Myocyte (in vitro differentiated cells): Measurements from ENCODE around the gene SNX15. TPM values are rescaled to one million over a fixed set of nuclear protein-coding genes. Genes with fewer than 3 reads are reported as not detected.
A peak's percentile ranks its signal among the peaks of the same experiment; 100 is the strongest.
"Not testable (repeated sequence)": the region's sequence is repeated elsewhere in the genome, so short reads cannot be mapped to it uniquely, and the experiment has no call there.

Experiments used
- DNase-seq: peaks from one replicate; pipeline ENCODE4 v3.0.0-alpha.2; 2012; ENCODE audit warnings: low read depth
- total RNA-seq: library from RNA; depleted of rRNA; stranded (reverse); fragments of >200 nt; gene quantifications from 2 replicates; pipeline ENCODE4 v1.2.3, GENCODE V29; 2014

Gene SNX15
- total RNA-seq, 1 donor from 2014 or later: 21.3 TPM

- no peak for DNase-seq
Observed at GRCh38 chr11:65014726-65015227, 12.5 kb upstream of the SNX15 start.

- no peak for DNase-seq
Observed at GRCh38 chr11:65016705-65017104, 10.5 kb upstream of the SNX15 start.

GRCh38 chr11:65017937-65018336 lies 9.3 kb upstream of the SNX15 start:
- DNase-seq: no peak

GRCh38 chr11:65019824-65020223 lies 7.4 kb upstream of the SNX15 start:
- no peak for DNase-seq

- no peak for DNase-seq
Observed at GRCh38 chr11:65021003-65021402, 6.2 kb upstream of the SNX15 start.

- no peak for DNase-seq
Observed at GRCh38 chr11:65021509-65021908, 5.7 kb upstream of the SNX15 start.

GRCh38 chr11:65023502-65023901 lies 3.7 kb upstream of the SNX15 start:
- not testable (repeated sequence) for DNase-seq

GRCh38 chr11:65026810-65027209 lies 429 bp upstream of the SNX15 start:
- no peak for DNase-seq

- no peak for DNase-seq
Observed at GRCh38 chr11:65032216-65032615, 5.0 kb downstream of the SNX15 start.

GRCh38 chr11:65034423-65034822 lies 7.2 kb downstream of the SNX15 start:
- DNase-seq: no peak

- no peak for DNase-seq
Observed at GRCh38 chr11:65035579-65035978, 8.3 kb downstream of the SNX15 start.

GRCh38 chr11:65036931-65037330 lies 9.7 kb downstream of the SNX15 start:
- DNase-seq: peak; percentile 31

- no peak for DNase-seq
Observed at GRCh38 chr11:65040520-65040846, 13.2 kb downstream of the SNX15 start.

- peak; percentile 91 for DNase-seq
Observed at GRCh38 chr11:65040847-65041622, 13.8 kb downstream of the SNX15 start, which contains the start of gene SAC3D1. Gene SAC3D1 (plus strand): TSS chr11:65041210. CDS start chr11:65041293, 83 bp downstream.

- DNase-seq: peak; percentile 49
Observed at GRCh38 chr11:65042891-65043290, 15.7 kb downstream of the SNX15 start.

- no peak for DNase-seq
Observed at GRCh38 chr11:65043881-65044501, 16.8 kb downstream of the SNX15 start.

GRCh38 chr11:65045061-65045460 lies 17.8 kb downstream of the SNX15 start:
- no peak for DNase-seq

GRCh38 chr11:65045728-65046127 lies 18.5 kb downstream of the SNX15 start:
- DNase-seq: no peak

- no peak for DNase-seq
Observed at GRCh38 chr11:65047581-65048422, 20.6 kb downstream of the SNX15 start.

- no peak for DNase-seq
Observed at GRCh38 chr11:65051398-65051858, 24.2 kb downstream of the SNX15 start.

- no peak for DNase-seq
Observed at GRCh38 chr11:65053827-65054508, 26.7 kb downstream of the SNX15 start.
